GM23248 (cell line): ENCODE measurements around the gene TAC3.

ENCODE experiments used
- EZH2 ChIP-seq: fragments of 200-600 bp; sonication (generic); IDR thresholded peaks from 2 replicates; pipeline ENCODE4 v1.6.1; 2018; ENCODE audit warnings: antibody characterized with exemption, mild to moderate bottlenecking; ENCODE audit not compliant: insufficient read depth, poor library complexity, severe bottlenecking
- EZH2phosphoT487 ChIP-seq: fragments of 200-600 bp; sonication (generic); IDR thresholded peaks from 2 replicates; pipeline ENCODE4 v1.6.1; 2018; ENCODE audit warnings: antibody characterized with exemption, moderate library complexity, mild to moderate bottlenecking, low read depth; ENCODE audit not compliant: insufficient read depth

DNA sequence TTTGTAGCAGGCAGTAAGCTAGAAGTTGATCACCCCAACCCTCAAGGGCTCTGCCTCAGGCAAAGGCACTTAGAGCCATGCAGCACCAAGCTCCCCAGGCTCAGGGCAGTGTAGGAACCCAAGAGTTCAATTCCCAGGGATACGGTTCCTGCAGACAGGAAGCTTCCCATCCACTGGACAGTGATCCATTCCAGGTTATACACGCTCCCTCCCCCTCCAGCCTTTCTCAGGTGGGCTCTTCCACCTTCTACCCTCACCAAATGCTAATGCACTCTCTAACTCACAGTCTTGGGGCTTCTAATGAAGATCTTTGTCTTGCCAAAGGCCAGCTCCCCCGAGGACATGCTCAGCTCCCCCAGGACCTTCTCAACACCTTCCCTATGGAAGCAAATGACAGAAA lies 20.9 kb upstream of the TAC3 start:
- TF ChIP-seq EZH2 (no peak), EZH2phosphoT487 (no peak)
